Caki2 (cell line): ENCODE data around the gene ATXN7L1. TPM values are rescaled to one million over a fixed set of nuclear protein-coding genes. Genes with fewer than 3 reads are reported as not detected.

Source experiments
- DNase-seq: peaks from one replicate; pipeline ENCODE4 v3.0.0-alpha.2; 2015; ENCODE audit warnings: low read depth
- in situ Hi-C: cut with HindIII; loops from 2 replicates; pipeline ENCODE4 v1.10.0; 2016; ENCODE audit warnings: low sequenced_read_pairs, low pct_unique_long_range_greater_than_20kb, mixed read lengths
- total RNA-seq: library from RNA; depleted of rRNA; stranded (reverse); fragments of >200 nt; shearing (Covaris generic); gene quantifications from 2 replicates; pipeline ENCODE4 v1.2.3, GENCODE V29; 2014; ENCODE audit warnings: low replicate concordance; rRNA removed

The ATXN7L1 gene
- total RNA-seq, 1 experiment from 2014 or later: 1.5 TPM

- DNase-seq: no peak
- in situ Hi-C loops: no loop called here
These were observed 299.1 kb downstream of the ATXN7L1 start for GRCh38 chr7:105577251-105577650.

- in situ Hi-C loops: no loop called here
- no peak for DNase-seq
These were observed 304.5 kb downstream of the ATXN7L1 start for GRCh38 chr7:105571891-105572290.

GRCh38 chr7:105567821-105568220 lies 308.6 kb downstream of the ATXN7L1 start:
- no peak for DNase-seq
- in situ Hi-C loops: no loop called here

- DNase-seq: no peak
- in situ Hi-C loops: no loop called here
These were observed 309.4 kb downstream of the ATXN7L1 start for GRCh38 chr7:105567024-105567423.

- DNase-seq: no peak
- in situ Hi-C loops: no loop called here
These were observed 311.2 kb downstream of the ATXN7L1 start for GRCh38 chr7:105565190-105565589.

- in situ Hi-C loops: no loop called here
- no peak for DNase-seq
These were observed 316.5 kb downstream of the ATXN7L1 start for GRCh38 chr7:105559926-105560325.

Other genes with a start within 250 kb of the ATXN7L1 start
- gene CDHR3, start 86.7 kb upstream of the ATXN7L1 start, total RNA-seq: 2.0 TPM in 1 of 2 replicates, not detected in the other
- 35.2 and 35.6 TPM in 2 replicates for gene SYPL1, start 235.7 kb upstream of the ATXN7L1 start, total RNA-seq